ENCODE results near the gene NEK1.
"Not testable (repeated sequence)": the region's sequence is repeated elsewhere in the genome, so short reads cannot be mapped to it uniquely, and the experiment has no call there.

DNA sequence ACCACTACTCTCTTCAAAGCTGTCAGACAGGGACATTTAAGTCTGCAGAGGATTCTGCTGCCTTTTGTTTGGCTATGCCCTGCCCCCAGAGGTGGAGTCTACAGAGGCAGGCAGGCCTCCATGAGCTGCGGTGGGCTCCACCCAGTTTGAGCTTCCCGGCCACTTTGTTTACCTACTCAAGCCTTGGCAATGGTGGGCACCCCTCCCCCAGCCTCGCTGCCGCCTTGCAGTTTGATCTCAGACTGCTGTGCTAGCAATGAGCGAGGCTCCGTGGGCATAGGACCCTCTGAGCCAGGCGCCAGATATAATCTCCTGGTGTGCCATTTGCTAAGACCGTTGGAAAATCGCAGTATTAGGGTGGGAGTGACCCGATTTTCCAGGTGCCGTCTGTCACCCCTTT, 112.5 kb downstream of the NEK1 start:
- TF ChIP-seq EZH2phosphoT487 (IDR thresholded peaks at IDR 0.05; ENCODE audit: borderline replicate concordance) = not testable (repeated sequence)
- TF ChIP-seq, protein P1, sequence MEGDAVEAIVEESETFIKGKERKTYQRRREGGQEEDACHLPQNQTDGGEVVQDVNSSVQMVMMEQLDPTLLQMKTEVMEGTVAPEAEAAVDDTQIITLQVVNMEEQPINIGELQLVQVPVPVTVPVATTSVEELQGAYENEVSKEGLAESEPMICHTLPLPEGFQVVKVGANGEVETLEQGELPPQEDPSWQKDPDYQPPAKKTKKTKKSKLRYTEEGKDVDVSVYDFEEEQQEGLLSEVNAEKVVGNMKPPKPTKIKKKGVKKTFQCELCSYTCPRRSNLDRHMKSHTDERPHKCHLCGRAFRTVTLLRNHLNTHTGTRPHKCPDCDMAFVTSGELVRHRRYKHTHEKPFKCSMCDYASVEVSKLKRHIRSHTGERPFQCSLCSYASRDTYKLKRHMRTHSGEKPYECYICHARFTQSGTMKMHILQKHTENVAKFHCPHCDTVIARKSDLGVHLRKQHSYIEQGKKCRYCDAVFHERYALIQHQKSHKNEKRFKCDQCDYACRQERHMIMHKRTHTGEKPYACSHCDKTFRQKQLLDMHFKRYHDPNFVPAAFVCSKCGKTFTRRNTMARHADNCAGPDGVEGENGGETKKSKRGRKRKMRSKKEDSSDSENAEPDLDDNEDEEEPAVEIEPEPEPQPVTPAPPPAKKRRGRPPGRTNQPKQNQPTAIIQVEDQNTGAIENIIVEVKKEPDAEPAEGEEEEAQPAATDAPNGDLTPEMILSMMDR (conservative IDR thresholded peaks at IDR 0.05; ENCODE audit: low read length) = not testable (repeated sequence)

Measured in Loucy (cell line).